K562 (cell line): Measurements from ENCODE around the gene MEIS1. TPM values are rescaled to one million over a fixed set of nuclear protein-coding genes. Genes with fewer than 3 reads are reported as not detected.

Source experiments
- ATAC-seq: fragments of 200-7000 bp; cut with Tn5 transposase; 3 replicates; pipeline ENCODE4 v1.9.1; 2020; ENCODE audit warnings: moderate library complexity
- BruUV-seq: library from RNA; stranded (reverse); fragments of 400-500 nt; replicated peaks from 2 replicates; lab custom pipeline; 2021; lab: Mats Ljungman, UMichigan
- CTCF ChIA-PET: fragments of 300-600 bp; formaldehyde crosslinking; extraction: SDS; loops from one replicate; lab custom pipeline; 2021; ENCODE audit warnings: low intra/inter-chr PET ratio; lab: Yijun Ruan, JAX
- POLR2A ChIA-PET: fragments of 300-600, 350-650 bp; sonication (Branson Sonifier 250); formaldehyde crosslinking; extraction: SDS; loops from one replicate; lab custom pipeline; 2021; ENCODE audit warnings: antibody characterized with exemption, inconsistent platforms; lab: Yijun Ruan, JAX
- DNase-seq, 4 experiments: peaks; one replicate each; pipeline versions ENCODE4 v3.0.0 to v3.0.0-alpha.2; 2011 to 2018; ENCODE audit warnings: low spot score in 3 of 4, mixed read lengths in 3 of 4; ENCODE audit errors: extremely low read depth in 1 of 4
- FAIRE-seq: peaks from 2 replicates; lab custom pipeline; 2011; peaks lifted over from hg19 to GRCh38; lab: Jason Lieb, UNC
- H2AFZ ChIP-seq: 2 replicates; pipeline ENCODE4 v1.6.0; 2011; ENCODE audit warnings: low read depth, low read length, control low read depth, inconsistent platforms
- H3K27ac ChIP-seq: fragments of 200-600 bp; 3 replicates; pipeline ENCODE4 v1.8.0; 2011; ENCODE audit warnings: low read depth, mild to moderate bottlenecking, control low read depth, inconsistent platforms, low read length, moderate library complexity, mixed read lengths; ENCODE audit errors: extremely low read depth
- H3K27me3 ChIP-seq, 2 experiments: fragments of 300-600 bp in 1 of 2; 2 replicates in 1 of 2; 3 replicates in 1 of 2; pipeline versions ENCODE4 v1.6.0 to v1.8.0; 2011; ENCODE audit warnings: inconsistent platforms in 2 of 2, low read length in 2 of 2, mild to moderate bottlenecking in 1 of 2, mixed read lengths in 1 of 2, moderate library complexity in 1 of 2; ENCODE audit not compliant: control insufficient read depth in 2 of 2, insufficient read depth in 2 of 2
- H3K36me3 ChIP-seq: fragments of 300-600 bp; 3 replicates; pipeline ENCODE4 v1.8.0; 2011; ENCODE audit warnings: mild to moderate bottlenecking, low read length, inconsistent platforms; ENCODE audit not compliant: control insufficient read depth, insufficient read depth
- H3K4me1 ChIP-seq, 2 experiments: fragments of 200-600 bp in 1 of 2; replicated peaks in 1 of 2; 2 replicates in 1 of 2; 3 replicates in 1 of 2; pipeline versions ENCODE4 v1.5.1 to v1.8.0; 2011; ENCODE audit warnings: inconsistent platforms in 2 of 2, low read length in 2 of 2, mild to moderate bottlenecking in 1 of 2, mixed read lengths in 1 of 2, moderate library complexity in 1 of 2; ENCODE audit not compliant: control insufficient read depth in 2 of 2, insufficient read depth in 2 of 2
- H3K4me2 ChIP-seq: 2 replicates; pipeline ENCODE4 v1.6.1; 2011; ENCODE audit warnings: low read length, control low read depth, inconsistent platforms, mixed read lengths; ENCODE audit not compliant: insufficient read depth
- H3K4me3 ChIP-seq: fragments of 200-600 bp; sonication (generic), shearing (Covaris generic); 2 replicates; pipeline ENCODE4 v1.5.1; 2016; ENCODE audit warnings: control low read depth, inconsistent platforms
- H3K79me2 ChIP-seq: fragments of 200-600 bp; 3 replicates; pipeline ENCODE4 v1.8.0; 2011; ENCODE audit warnings: low read length, inconsistent platforms; ENCODE audit not compliant: control insufficient read depth, insufficient read depth
- H3K9ac ChIP-seq, 2 experiments: 2 replicates each; pipeline versions ENCODE4 v1.6.0 to v1.6.1; 2011; ENCODE audit warnings: low read depth in 2 of 2, low read length in 2 of 2, control low read depth in 1 of 2, inconsistent platforms in 1 of 2, mild to moderate bottlenecking in 1 of 2, mixed read lengths in 1 of 2; ENCODE audit not compliant: insufficient read depth in 1 of 2
- H3K9me1 ChIP-seq: one replicate; pipeline ENCODE4 v1.6.0; 2011; ENCODE audit warnings: inconsistent platforms, mild to moderate bottlenecking, low read length, moderate library complexity; ENCODE audit not compliant: control insufficient read depth, insufficient read depth
- H3K9me3 ChIP-seq: replicated peaks from 2 replicates; pipeline ENCODE4 v1.5.1; 2011; ENCODE audit warnings: low read depth, low read length, inconsistent platforms; ENCODE audit not compliant: control insufficient read depth, insufficient read depth
- H4K20me1 ChIP-seq: replicated peaks from 2 replicates; pipeline ENCODE4 v1.6.1; 2011; ENCODE audit warnings: low read length, inconsistent platforms, mixed read lengths; ENCODE audit not compliant: control insufficient read depth, insufficient read depth
- CEBPG ChIP-seq, 3 experiments: fragments of 200-800 bp in 1 of 3; sonication (Bioruptor generic) in 1 of 3; sonication (generic) in 1 of 3; formaldehyde crosslinking in 1 of 3; IDR thresholded peaks in 2 of 3; conservative IDR thresholded peaks in 1 of 3; 2 replicates each; pipeline versions ENCODE4 v1.6.1 to v1.8.0; 2016 to 2022; ENCODE audit warnings: missing compliant biosample characterization in 2 of 3, missing genetic modification characterization in 2 of 3, mild to moderate bottlenecking in 1 of 3, missing genetic modification reagents in 1 of 3
- FOXA3 ChIP-seq, 2 experiments: fragments of 450-650 bp in 1 of 2; sonication (generic) in 1 of 2; formaldehyde crosslinking; IDR thresholded peaks in 1 of 2; conservative IDR thresholded peaks in 1 of 2; 2 replicates each; pipeline versions ENCODE4 v1.4.0 to v1.8.0; 2020 to 2022; ENCODE audit warnings: mild to moderate bottlenecking in 2 of 2, missing genetic modification reagents in 1 of 2
- HDAC3 ChIP-seq: fragments of 450-650 bp; IDR thresholded peaks from 2 replicates; pipeline ENCODE4 v1.6.1; 2018; ENCODE audit warnings: borderline replicate concordance, mild to moderate bottlenecking, moderate library complexity; ENCODE audit not compliant: partially characterized antibody
- NR2F6 ChIP-seq: fragments of 450-650 bp; formaldehyde crosslinking; IDR thresholded peaks from 2 replicates; pipeline ENCODE4 v1.4.0; 2020; ENCODE audit warnings: mild to moderate bottlenecking
- SRSF9 ChIP-seq: fragments of 200-400 bp; formaldehyde crosslinking; IDR thresholded peaks from 2 replicates; pipeline ENCODE4 v1.6.1; 2017; ENCODE audit warnings: low read depth, low read length, borderline replicate concordance
- ZKSCAN1 ChIP-seq: fragments of 150-350 bp; IDR thresholded peaks from 2 replicates; pipeline ENCODE4 v1.6.1; 2016; ENCODE audit warnings: low read depth, low read length
- ZKSCAN3 ChIP-seq: fragments of 250-450 bp; sonication (Bioruptor Pico); IDR thresholded peaks from 2 replicates; pipeline ENCODE4 v1.4.0; 2020
- ZNF274 ChIP-seq: IDR thresholded peaks from 2 replicates; pipeline ENCODE4 v1.6.1; 2011; ENCODE audit warnings: low read depth, mild to moderate bottlenecking, low read length, moderate library complexity, borderline replicate concordance
- ZNF76 ChIP-seq: fragments of 250-450 bp; sonication (Bioruptor Pico); IDR thresholded peaks from 2 replicates; pipeline ENCODE4 v1.4.0; 2020; ENCODE audit warnings: mild to moderate bottlenecking, moderate library complexity, borderline replicate concordance
- ZZZ3 ChIP-seq: fragments of 450-650 bp; IDR thresholded peaks from 2 replicates; pipeline ENCODE4 v1.6.1; 2016; ENCODE audit warnings: antibody characterized with exemption, mild to moderate bottlenecking, moderate library complexity
- WGBS: fragments of 100-300 bp; shearing (Covaris generic); methylation state at CpG from one replicate; pipeline ENCODE4 v1.1.6; 2016; ENCODE audit warnings: low coverage, mixed read lengths; ENCODE audit not compliant: insufficient coverage; ENCODE audit errors: missing lambda C conversion rate; 5-methylcytosine and 5-hydroxymethylcytosine counted together
- in situ Hi-C: fragments of 300-500 bp; cut with MboI; formaldehyde crosslinking; loops from 4 replicates; pipeline ENCODE4 v1.15.0; 2018; ENCODE audit warnings: inconsistent platforms, mixed read lengths
- intact Hi-C: fragments of 100-400 bp; cut with micrococcal nuclease; formaldehyde crosslinking; loops from 2 replicates; pipeline ENCODE4 v1.14.2; 2022
- polyA plus RNA-seq, 8 experiments: library from polyadenylated mRNA; depleted of rRNA in 4 of 8; stranded (reverse) in 5 of 8; unstranded in 3 of 8; fragments of >200 nt; fragmentation: Nextera tagmentation in 2 of 8; fragmentation: Illumina TruSeq in 1 of 8; extraction: Ambion mirVana in 2 of 8; extraction: Trizol in 1 of 8; gene quantifications; 2 replicates each; pipeline versions ENCODE4 v1.2.1 to v1.2.3, GENCODE V29; 2011 to 2014; ENCODE audit warnings: inconsistent platforms in 1 of 8, missing spikeins in 1 of 8
- total RNA-seq, 7 experiments: library from RNA; depleted of rRNA in 6 of 7; stranded (reverse); fragments of >200 nt in 6 of 7; fragmentation: Illumina TruSeq in 2 of 7; extraction: Trizol in 2 of 7; gene quantifications; 2 replicates each; pipeline versions ENCODE4 v1.2.1 to v1.2.3, GENCODE V29; 2011 to 2021; ENCODE audit warnings: low replicate concordance in 1 of 7

The MEIS1 gene
- total and polyA plus RNA-seq, 9 of the 15 experiments (the other 6 are each of a cell fraction or from before 2014, with no cell fraction given), result 2.3 to 9.0 (median 5.9) TPM

GRCh38 chr2:66452917-66453316 is 18.0 kb downstream of the MEIS1 start:
- no peak for FAIRE-seq
- BruUV-seq, result no TSS peak
- CTCF ChIA-PET, result no interaction called here

GRCh38 chr2:66455490-66455889 is 20.6 kb downstream of the MEIS1 start:
- Histone ChIP-seq H3K4me3 (no peak overlapping the region), H3K27ac (no peak overlapping the region), H3K9me1 (no peaks in the 10 kb centered on the region), H3K4me1 (no peaks in the 10 kb centered on the region; a peak in 1 of 5 replicates), H3K4me2 (no peak overlapping the region), H3K9ac (no peak overlapping the region), H3K36me3 (no peaks in the 10 kb centered on the region; the same call in 2 of the 3 replicates), H3K79me2 (no peaks in the 10 kb centered on the region), H3K27me3 (no peaks in the 10 kb centered on the region), H2AFZ (no peak overlapping the region), H3K9me3 (no peaks in the 10 kb centered on the region), H4K20me1 (no peaks in the 10 kb centered on the region)
- in situ Hi-C loops, result no loop called here
- WGBS, result 77% methylated on average over 2 of the region's 2 CpGs
- FAIRE-seq, result no peak
- no TSS peak for BruUV-seq
- no peak for DNase-seq
- intact Hi-C loops, result no loop called here
- CTCF ChIA-PET, result no interaction called here
- no peak for ATAC-seq
- POLR2A ChIA-PET, result interaction anchor here (0.9 kb wide), 1 partner anchor 10 kb away, joined by 3 read pairs; no protein-coding TSS in a partner anchor
- TF ChIP-seq NR2F6 (no peak), SRSF9 (no peak), ZKSCAN3 (CRISPR knock-in tag) (no peak), ZZZ3 (no peak), ZKSCAN1 (no peak), FOXA3 (CRISPR knock-in tag; conservative IDR thresholded peaks at IDR 0.05 in 1 of 2, IDR thresholded peaks at IDR 0.05 in 1 of 2) (no peak)
- TF ChIP-seq, all 486 proteins: peak for 0

More at GRCh38 chr2:66452917-66453316, 18.0 kb downstream of the MEIS1 start:
- Histone ChIP-seq H3K4me1 (no peaks in the 10 kb centered on the region), H3K27me3 (no peaks in the 10 kb centered on the region), H3K27ac (no peak overlapping the region), H3K4me2 (no peak overlapping the region), H3K9ac (no peak overlapping the region), H4K20me1 (no peaks in the 10 kb centered on the region), H2AFZ (no peak overlapping the region), H3K36me3 (no peaks in the 10 kb centered on the region; the same call in 1 of the 3 replicates), H3K9me1 (no peaks in the 10 kb centered on the region), H3K4me3 (no peak overlapping the region), H3K79me2 (no peaks in the 10 kb centered on the region)
- no peak for DNase-seq
- in situ Hi-C loops, result no loop called here
- no peak for ATAC-seq
- POLR2A ChIA-PET, result no interaction called here
- 52% methylated on average over 2 of the region's 2 CpGs for WGBS
- TF ChIP-seq ZNF274 (no peak), ZNF76 (CRISPR knock-in tag) (no peak), CEBPG (CRISPR knock-in tag; IDR thresholded peaks at IDR 0.05) (no peak), CEBPG (tag; conservative IDR thresholded peaks at IDR 0.05 in 1 of 2, IDR thresholded peaks at IDR 0.05 in 1 of 2) (peak in 1 of 2 experiments; percentile 27; a peak in 1 of 4 replicates), HDAC3 (no peak)
- TF ChIP-seq, all 486 proteins: peak for 1
- no peaks in the 10 kb centered on the region for H3K9me3 ChIP-seq
- intact Hi-C loops, result no loop called here
